ENCODE measurements around the gene ZGPAT.
A peak's percentile ranks its signal among the peaks of the same experiment; 100 is the strongest.
"Not testable (repeated sequence)": the region's sequence is repeated elsewhere in the genome, so short reads cannot be mapped to it uniquely, and the experiment has no call there.

ZGPAT gene

GRCh38 chr20:63665708-63666107, 42.1 kb upstream of the ZGPAT start:
- Histone ChIP-seq H4K91ac (ENCODE audit: low read depth, low read length, poor library complexity) (no peak overlapping the region), H3K79me1 (ENCODE audit: low read depth, low read length) (peaks cover 8% of the 10 kb centered on the region), H3K27ac (replicated peaks; ENCODE audit: low read length) (no peak overlapping the region), H3K4me2 (ENCODE audit: insufficient read depth, low read length, poor library complexity, severe bottlenecking) (no peak overlapping the region), H3K4me3 (ENCODE audit: low read length in 2 of 2) (no peak overlapping the region), H4K8ac (ENCODE audit: low read depth, low read length) (no peak overlapping the region), H2AK5ac (ENCODE audit: low read depth, low read length) (peak overlapping the region; percentile 93), H3K4ac (ENCODE audit: low read length) (no peak overlapping the region), H3K14ac (ENCODE audit: low read length) (no peak overlapping the region), H3K36me3 (replicated peaks in 1 of 2; ENCODE audit: control insufficient read depth in 2 of 2, insufficient read depth in 2 of 2, low read length in 2 of 2) (peaks cover 20 to 89% of the 10 kb centered on the region in 2 donors), H2AFZ (ENCODE audit: low read length) (no peak overlapping the region), H2BK12ac (ENCODE audit: low read length) (peak overlapping the region; percentile 73), H2BK5ac (ENCODE audit: low read length) (no peak overlapping the region), H3K9me3 (replicated peaks in 1 of 2; ENCODE audit: control insufficient read depth in 2 of 2, insufficient read depth in 1 of 2, low read depth in 1 of 2, low read length in 2 of 2) (peaks cover 0 to 1% of the 10 kb centered on the region in 2 donors), H3K27me3 (ENCODE audit: control insufficient read depth in 3 of 3, insufficient read depth in 3 of 3, low read depth in 1 of 3, low read length in 3 of 3) (no peaks in the 10 kb centered on the region), H3K9ac (ENCODE audit: low read depth, low read length, poor library complexity) (no peak overlapping the region), H3K23ac (ENCODE audit: low read depth, low read length, poor library complexity) (peak overlapping the region; percentile 43), H3K18ac (ENCODE audit: low read length) (no peak overlapping the region), H2BK120ac (ENCODE audit: low read depth, low read length) (peak overlapping the region; percentile 72), H2BK15ac (ENCODE audit: low read length) (no peak overlapping the region), H3K4me1 (ENCODE audit: control insufficient read depth in 2 of 2, insufficient read depth in 1 of 2, low read depth in 1 of 2, low read length in 2 of 2) (peaks cover 0 to 11% of the 10 kb centered on the region in 2 donors)
- WGBS, 2 donors (ENCODE audit: extremely low coverage in 2 of 2, insufficient read length in 2 of 2, insufficient replicate concordance in 1 of 2) = no CpG with 5 or more reads among the region's 14 CpGs
- DNase-seq (ENCODE audit: low spot score) = no peak

DNA sequence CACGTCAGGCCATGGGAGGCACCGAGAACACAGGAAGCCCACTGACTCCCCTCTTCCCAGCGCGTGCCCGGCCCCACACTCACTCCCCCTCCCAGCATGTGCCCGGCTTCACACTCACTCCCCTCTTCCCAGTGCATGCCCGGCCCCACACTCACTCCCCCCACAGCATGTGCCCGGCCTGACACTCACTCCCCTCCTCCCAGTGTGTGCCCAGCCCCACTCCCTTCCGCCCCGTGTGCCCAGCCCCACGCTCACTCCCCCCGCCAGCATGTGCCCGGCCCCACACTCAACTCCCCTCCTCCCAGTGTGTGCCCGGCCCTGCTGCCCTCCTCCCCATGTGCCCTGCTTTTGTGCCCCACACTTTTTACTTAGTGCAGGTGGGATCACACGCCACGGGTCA, 40.0 kb upstream of the ZGPAT start:
- Histone ChIP-seq H3K4me2 (ENCODE audit: insufficient read depth, low read length, poor library complexity, severe bottlenecking) (no peak overlapping the region), H2BK5ac (ENCODE audit: low read length) (no peak overlapping the region), H4K91ac (ENCODE audit: low read depth, low read length, poor library complexity) (no peak overlapping the region), H4K8ac (ENCODE audit: low read depth, low read length) (no peak overlapping the region), H3K4me3 (ENCODE audit: low read length in 2 of 2) (no peak overlapping the region), H2BK120ac (ENCODE audit: low read depth, low read length) (no peak overlapping the region), H3K27ac (replicated peaks; ENCODE audit: low read length) (no peak overlapping the region), H2BK15ac (ENCODE audit: low read length) (no peak overlapping the region), H3K18ac (ENCODE audit: low read length) (no peak overlapping the region), H3K9me3 (replicated peaks in 1 of 2; ENCODE audit: control insufficient read depth in 2 of 2, insufficient read depth in 1 of 2, low read depth in 1 of 2, low read length in 2 of 2) (peaks cover 0 to 1% of the 10 kb centered on the region in 2 donors), H2AK5ac (ENCODE audit: low read depth, low read length) (no peak overlapping the region), H2AFZ (ENCODE audit: low read length) (no peak overlapping the region), H3K27me3 (ENCODE audit: control insufficient read depth in 3 of 3, insufficient read depth in 3 of 3, low read depth in 1 of 3, low read length in 3 of 3) (no peaks in the 10 kb centered on the region), H3K14ac (ENCODE audit: low read length) (no peak overlapping the region), H2BK12ac (ENCODE audit: low read length) (no peak overlapping the region), H3K9ac (ENCODE audit: low read depth, low read length, poor library complexity) (no peak overlapping the region), H3K36me3 (replicated peaks in 1 of 2; ENCODE audit: control insufficient read depth in 2 of 2, insufficient read depth in 2 of 2, low read length in 2 of 2) (peaks cover 8 to 80% of the 10 kb centered on the region in 2 donors), H3K4ac (ENCODE audit: low read length) (no peak overlapping the region), H3K23ac (ENCODE audit: low read depth, low read length, poor library complexity) (no peak overlapping the region), H3K4me1 (ENCODE audit: control insufficient read depth in 2 of 2, insufficient read depth in 1 of 2, low read depth in 1 of 2, low read length in 2 of 2) (peaks cover 0 to 11% of the 10 kb centered on the region in 2 donors), H3K79me1 (ENCODE audit: low read depth, low read length) (peaks cover 6% of the 10 kb centered on the region)
- no CpG with 5 or more reads among the region's 16 CpGs for WGBS, 2 donors (ENCODE audit: extremely low coverage in 2 of 2, insufficient read length in 2 of 2, insufficient replicate concordance in 1 of 2)
- no peak for DNase-seq (ENCODE audit: low spot score)

- Histone ChIP-seq H3K23ac (ENCODE audit: low read depth, low read length, poor library complexity) (no peak overlapping the region), H3K79me1 (ENCODE audit: low read depth, low read length) (peaks cover 6% of the 10 kb centered on the region), H3K36me3 (replicated peaks in 1 of 2; ENCODE audit: control insufficient read depth in 2 of 2, insufficient read depth in 2 of 2, low read length in 2 of 2) (peaks cover 8 to 76% of the 10 kb centered on the region in 2 donors), H2BK120ac (ENCODE audit: low read depth, low read length) (no peak overlapping the region), H3K14ac (ENCODE audit: low read length) (no peak overlapping the region), H3K27ac (replicated peaks; ENCODE audit: low read length) (no peak overlapping the region), H4K8ac (ENCODE audit: low read depth, low read length) (no peak overlapping the region), H2BK5ac (ENCODE audit: low read length) (no peak overlapping the region), H2BK12ac (ENCODE audit: low read length) (no peak overlapping the region), H3K18ac (ENCODE audit: low read length) (no peak overlapping the region), H2AFZ (ENCODE audit: low read length) (no peak overlapping the region), H4K91ac (ENCODE audit: low read depth, low read length, poor library complexity) (no peak overlapping the region), H3K4me2 (ENCODE audit: insufficient read depth, low read length, poor library complexity, severe bottlenecking) (no peak overlapping the region), H3K9me3 (replicated peaks in 1 of 2; ENCODE audit: control insufficient read depth in 2 of 2, insufficient read depth in 1 of 2, low read depth in 1 of 2, low read length in 2 of 2) (peaks cover 0 to 1% of the 10 kb centered on the region in 2 donors), H3K4me3 (ENCODE audit: low read length in 2 of 2) (no peak overlapping the region), H3K27me3 (ENCODE audit: control insufficient read depth in 3 of 3, insufficient read depth in 3 of 3, low read depth in 1 of 3, low read length in 3 of 3) (no peaks in the 10 kb centered on the region), H3K4ac (ENCODE audit: low read length) (no peak overlapping the region), H2AK5ac (ENCODE audit: low read depth, low read length) (no peak overlapping the region), H3K4me1 (ENCODE audit: control insufficient read depth in 2 of 2, insufficient read depth in 1 of 2, low read depth in 1 of 2, low read length in 2 of 2) (peaks cover 0 to 11% of the 10 kb centered on the region in 2 donors), H3K9ac (ENCODE audit: low read depth, low read length, poor library complexity) (no peak overlapping the region), H2BK15ac (ENCODE audit: low read length) (no peak overlapping the region)
- no CpG with 5 or more reads among the region's 11 CpGs for WGBS, 2 donors (ENCODE audit: extremely low coverage in 2 of 2, insufficient read length in 2 of 2, insufficient replicate concordance in 1 of 2)
- no peak for DNase-seq (ENCODE audit: low spot score)
Measured at GRCh38 chr20:63668351-63668750, 39.5 kb upstream of the ZGPAT start.

GRCh38 chr20:63671695-63672094, 36.1 kb upstream of the ZGPAT start:
- not testable (repeated sequence) for H2AK5ac ChIP-seq (ENCODE audit: low read depth, low read length); H2BK120ac ChIP-seq (ENCODE audit: low read depth, low read length); H2BK12ac ChIP-seq (ENCODE audit: low read length); H3K4me1 ChIP-seq (ENCODE audit: control insufficient read depth in 2 of 2, insufficient read depth in 1 of 2, low read depth in 1 of 2, low read length in 2 of 2); H3K14ac ChIP-seq (ENCODE audit: low read length); DNase-seq (ENCODE audit: low spot score); H2BK15ac ChIP-seq (ENCODE audit: low read length); H3K27ac ChIP-seq (replicated peaks; ENCODE audit: low read length); H2BK5ac ChIP-seq (ENCODE audit: low read length); H3K4ac ChIP-seq (ENCODE audit: low read length); H3K23ac ChIP-seq (ENCODE audit: low read depth, low read length, poor library complexity); H4K8ac ChIP-seq (ENCODE audit: low read depth, low read length); H3K18ac ChIP-seq (ENCODE audit: low read length); H4K91ac ChIP-seq (ENCODE audit: low read depth, low read length, poor library complexity); H3K4me3 ChIP-seq (ENCODE audit: low read length in 2 of 2); H3K79me1 ChIP-seq (ENCODE audit: low read depth, low read length); H3K9me3 ChIP-seq (replicated peaks in 1 of 2; ENCODE audit: control insufficient read depth in 2 of 2, insufficient read depth in 1 of 2, low read depth in 1 of 2, low read length in 2 of 2); H3K27me3 ChIP-seq (ENCODE audit: control insufficient read depth in 3 of 3, insufficient read depth in 3 of 3, low read depth in 1 of 3, low read length in 3 of 3); H2AFZ ChIP-seq (ENCODE audit: low read length); H3K4me2 ChIP-seq (ENCODE audit: insufficient read depth, low read length, poor library complexity, severe bottlenecking); H3K9ac ChIP-seq (ENCODE audit: low read depth, low read length, poor library complexity)
- peaks cover 8 to 72% of the 10 kb centered on the region in 2 donors for H3K36me3 ChIP-seq (replicated peaks in 1 of 2; ENCODE audit: control insufficient read depth in 2 of 2, insufficient read depth in 2 of 2, low read length in 2 of 2)
- WGBS, 2 donors (ENCODE audit: extremely low coverage in 2 of 2, insufficient read length in 2 of 2, insufficient replicate concordance in 1 of 2) = no CpG with 5 or more reads among the region's 12 CpGs

Measured in neuronal stem cell (in vitro differentiated cells).